ENCODE data around the gene KRT38. TPM values are rescaled to one million over a fixed set of nuclear protein-coding genes. Genes with fewer than 3 reads are reported as not detected.
A peak's percentile ranks its signal among the peaks of the same experiment; 100 is the strongest.

KRT38 gene
- total RNA-seq, 3 donors from 2014 or later: not detected

DNA sequence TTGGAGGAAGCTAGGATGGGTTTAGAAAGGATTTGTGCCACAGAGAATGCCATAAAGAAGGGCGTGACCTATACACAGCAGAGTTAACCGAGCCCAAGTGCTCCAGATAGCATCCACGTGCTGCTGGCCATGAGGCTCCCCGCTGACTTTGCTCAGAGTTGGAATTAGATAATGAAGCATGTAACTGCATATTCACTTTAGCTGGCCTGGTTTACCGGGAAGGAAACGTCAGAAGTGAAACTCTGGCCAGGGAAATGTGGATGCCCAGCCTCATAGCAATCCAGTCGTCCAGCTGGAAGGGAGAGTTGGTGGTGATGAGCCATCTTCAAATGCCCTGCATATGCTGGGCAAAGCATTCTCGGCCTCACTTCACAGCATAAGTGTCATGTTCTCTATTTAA is 34.1 kb upstream of the KRT38 start:
- intact Hi-C loops (cut with DNase I; ENCODE audit: low total_unique reads): no loop called here
- Histone ChIP-seq H3K27ac (no peak overlapping the region), H3K4me1 (no peaks in the 10 kb centered on the region), H3K36me3 (no peaks in the 10 kb centered on the region), H3K27me3 (no peaks in the 10 kb centered on the region), H3K9me3 (peaks cover 5 to 7% of the 10 kb centered on the region in 2 donors), H3K4me3 (no peak overlapping the region)
- TF ChIP-seq, protein P1, sequence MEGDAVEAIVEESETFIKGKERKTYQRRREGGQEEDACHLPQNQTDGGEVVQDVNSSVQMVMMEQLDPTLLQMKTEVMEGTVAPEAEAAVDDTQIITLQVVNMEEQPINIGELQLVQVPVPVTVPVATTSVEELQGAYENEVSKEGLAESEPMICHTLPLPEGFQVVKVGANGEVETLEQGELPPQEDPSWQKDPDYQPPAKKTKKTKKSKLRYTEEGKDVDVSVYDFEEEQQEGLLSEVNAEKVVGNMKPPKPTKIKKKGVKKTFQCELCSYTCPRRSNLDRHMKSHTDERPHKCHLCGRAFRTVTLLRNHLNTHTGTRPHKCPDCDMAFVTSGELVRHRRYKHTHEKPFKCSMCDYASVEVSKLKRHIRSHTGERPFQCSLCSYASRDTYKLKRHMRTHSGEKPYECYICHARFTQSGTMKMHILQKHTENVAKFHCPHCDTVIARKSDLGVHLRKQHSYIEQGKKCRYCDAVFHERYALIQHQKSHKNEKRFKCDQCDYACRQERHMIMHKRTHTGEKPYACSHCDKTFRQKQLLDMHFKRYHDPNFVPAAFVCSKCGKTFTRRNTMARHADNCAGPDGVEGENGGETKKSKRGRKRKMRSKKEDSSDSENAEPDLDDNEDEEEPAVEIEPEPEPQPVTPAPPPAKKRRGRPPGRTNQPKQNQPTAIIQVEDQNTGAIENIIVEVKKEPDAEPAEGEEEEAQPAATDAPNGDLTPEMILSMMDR (IDR thresholded peaks at IDR 0.05): no peak
- TF ChIP-seq POLR2A (IDR thresholded peaks at IDR 0.05): no peak
- no peak for TF ChIP-seq POLR2AphosphoS5 (IDR thresholded peaks at IDR 0.05)
- no peak for DNase-seq (ENCODE audit: low spot score in 2 of 2)

GRCh38 chr17:41468346-41468745 is 27.6 kb upstream of the KRT38 start:
- H3K4me3 ChIP-seq: no peak overlapping the region
- no peaks in the 10 kb centered on the region for H3K27me3 ChIP-seq
- H3K27ac ChIP-seq: peak overlapping the region in 1 of 2 donors; percentile 58
- no peaks in the 10 kb centered on the region for H3K4me1 ChIP-seq
- no peak for TF ChIP-seq POLR2A (IDR thresholded peaks at IDR 0.05)
- TF ChIP-seq, protein P1 (IDR thresholded peaks at IDR 0.05): no peak
- TF ChIP-seq POLR2AphosphoS5 (IDR thresholded peaks at IDR 0.05): no peak
- intact Hi-C loops (cut with DNase I; ENCODE audit: low total_unique reads): no loop called here
- no peaks in the 10 kb centered on the region for H3K36me3 ChIP-seq
- no peak for DNase-seq (ENCODE audit: low spot score in 2 of 2)
- peaks cover 5 to 7% of the 10 kb centered on the region in 2 donors for H3K9me3 ChIP-seq

DNA sequence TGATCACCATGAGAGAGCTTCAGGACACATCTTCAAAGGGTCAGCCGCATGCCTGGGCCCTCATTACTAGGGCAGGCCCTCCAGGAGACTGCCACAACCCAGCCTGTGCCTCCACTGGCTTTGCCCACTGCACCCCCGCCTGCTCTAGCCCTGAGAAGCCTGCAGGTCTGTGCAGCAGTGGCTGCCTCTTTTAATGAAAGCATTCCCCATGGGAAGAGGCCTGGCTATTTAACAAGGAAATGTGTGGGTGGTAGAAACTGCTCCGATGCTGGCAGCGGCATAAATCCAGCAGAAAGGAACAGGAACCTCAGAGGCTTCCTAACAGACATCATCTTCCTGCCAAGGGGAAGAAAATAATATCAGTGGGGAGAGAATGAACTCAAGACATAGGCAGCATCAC is 26.8 kb upstream of the KRT38 start:
- peaks cover 5 to 7% of the 10 kb centered on the region in 2 donors for H3K9me3 ChIP-seq
- DNase-seq (ENCODE audit: low spot score in 2 of 2): peak in 1 of 2 donors; percentile 57
- H3K36me3 ChIP-seq: no peaks in the 10 kb centered on the region
- no peak for TF ChIP-seq POLR2AphosphoS5 (IDR thresholded peaks at IDR 0.05)
- TF ChIP-seq POLR2A (IDR thresholded peaks at IDR 0.05): no peak
- TF ChIP-seq, protein P1 (IDR thresholded peaks at IDR 0.05): no peak
- H3K27me3 ChIP-seq: no peaks in the 10 kb centered on the region
- no peak overlapping the region for H3K4me3 ChIP-seq
- intact Hi-C loops (cut with DNase I; ENCODE audit: low total_unique reads): no loop called here
- peak overlapping the region; percentile 52 to 58 for H3K27ac ChIP-seq
- H3K4me1 ChIP-seq: no peaks in the 10 kb centered on the region

DNA sequence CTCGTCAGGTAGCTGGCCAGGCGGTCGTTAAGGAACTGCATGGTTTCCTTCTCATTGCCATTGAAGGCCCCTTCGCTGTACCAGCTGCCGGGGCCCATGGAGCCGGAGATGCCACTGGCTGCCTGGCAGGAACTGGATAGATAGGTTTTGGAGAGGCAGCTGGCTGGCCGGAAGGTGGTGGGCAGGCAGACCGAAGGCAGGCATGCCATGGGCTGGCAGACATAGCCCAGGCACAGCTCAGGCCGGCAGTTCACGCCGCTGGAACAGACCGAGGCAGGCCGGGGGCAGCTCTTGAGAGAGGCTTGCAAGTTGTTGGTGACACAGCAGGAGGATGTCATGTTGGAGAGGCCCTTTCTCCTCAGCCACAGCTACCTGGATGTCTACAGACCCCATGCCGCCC is 26.2 kb upstream of the KRT38 start, which contains the start of gene KRT32:
Gene KRT32 (minus strand): TSS at position 399 of the 400 bp plus-strand sequence. CDS start 61 bp downstream, at position 338.
- H3K9me3 ChIP-seq: peaks cover 2 to 3% of the 10 kb centered on the region in 2 donors
- no peak for DNase-seq (ENCODE audit: low spot score in 2 of 2)
- no peaks in the 10 kb centered on the region for H3K4me1 ChIP-seq
- H3K36me3 ChIP-seq: no peaks in the 10 kb centered on the region
- TF ChIP-seq, protein P1 (IDR thresholded peaks at IDR 0.05): no peak
- TF ChIP-seq POLR2AphosphoS5 (IDR thresholded peaks at IDR 0.05) (no peak), POLR2A (IDR thresholded peaks at IDR 0.05) (no peak)
- no peaks in the 10 kb centered on the region for H3K27me3 ChIP-seq
- H3K27ac ChIP-seq: peak within 1 kb of the TSS; percentile 52 to 58
- intact Hi-C loops (cut with DNase I; ENCODE audit: low total_unique reads): no loop called here
- no peak within 1 kb of the TSS for H3K4me3 ChIP-seq

DNA sequence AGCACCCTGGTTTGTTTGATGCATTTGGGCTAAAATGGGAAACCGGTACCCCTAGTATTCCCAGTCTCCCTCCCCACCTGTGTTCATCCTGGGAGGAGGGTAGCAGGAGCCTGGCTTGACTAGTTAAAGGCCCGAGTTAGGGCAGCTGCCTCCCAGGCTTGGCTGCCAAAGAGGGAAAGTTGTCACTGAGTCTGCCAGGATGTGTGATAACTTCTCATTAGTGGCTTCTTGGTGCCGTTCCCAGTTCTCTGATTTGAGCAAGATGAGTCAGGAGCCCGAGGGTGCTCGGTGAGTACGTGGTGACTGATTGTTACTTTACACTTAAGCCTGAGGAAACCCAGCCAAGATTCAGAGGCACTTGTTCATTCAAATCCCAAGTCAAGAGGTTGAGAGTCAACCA is 23.9 kb upstream of the KRT38 start:
- intact Hi-C loops (cut with DNase I; ENCODE audit: low total_unique reads): no loop called here
- H3K36me3 ChIP-seq: no peaks in the 10 kb centered on the region
- no peak overlapping the region for H3K4me3 ChIP-seq
- H3K9me3 ChIP-seq: no peaks in the 10 kb centered on the region
- H3K4me1 ChIP-seq: no peaks in the 10 kb centered on the region
- H3K27me3 ChIP-seq: no peaks in the 10 kb centered on the region
- H3K27ac ChIP-seq: peak overlapping the region; percentile 41 to 48
- peak; percentile 69 to 88 for DNase-seq (ENCODE audit: low spot score in 2 of 2)
- TF ChIP-seq POLR2A (IDR thresholded peaks at IDR 0.05): no peak
- peak in 1 of 3 donors; percentile 6 for TF ChIP-seq POLR2AphosphoS5 (IDR thresholded peaks at IDR 0.05)
- TF ChIP-seq, protein P1 (IDR thresholded peaks at IDR 0.05): no peak
